K562 (cell line): Measurements from ENCODE around the gene ZNRF1. TPM values are rescaled to one million over a fixed set of nuclear protein-coding genes. Genes with fewer than 3 reads are reported as not detected.

Source experiments
- CAMTA2 ChIP-seq: fragments of 250-450 bp; sonication (Bioruptor Pico); conservative IDR thresholded peaks from 2 replicates; pipeline ENCODE4 v1.5.1; 2022
- ELK1 ChIP-seq: sonication (generic); formaldehyde crosslinking; IDR thresholded peaks from 2 replicates; pipeline ENCODE4 v1.8.1; 2022; ENCODE audit warnings: missing genetic modification reagents
- ERF ChIP-seq: fragments of 450-650 bp; formaldehyde crosslinking; IDR thresholded peaks from 2 replicates; pipeline ENCODE4 v1.4.0; 2020; ENCODE audit warnings: mild to moderate bottlenecking, mixed read lengths
- ETV5 ChIP-seq: sonication (generic); formaldehyde crosslinking; IDR thresholded peaks from 2 replicates; pipeline ENCODE4 v1.4.0; 2020; ENCODE audit warnings: low read depth, mild to moderate bottlenecking, missing genetic modification reagents
- LARP7 ChIP-seq: fragments of 450-650 bp; IDR thresholded peaks from 2 replicates; pipeline ENCODE4 v1.6.1; 2016
- LCOR ChIP-seq: sonication (generic); formaldehyde crosslinking; IDR thresholded peaks from 2 replicates; pipeline ENCODE4 v1.8.0; 2022; ENCODE audit warnings: mild to moderate bottlenecking, missing genetic modification reagents
- MEIS2 ChIP-seq: fragments of 450-650 bp; IDR thresholded peaks from 2 replicates; pipeline ENCODE4 v1.6.1; 2014; ENCODE audit warnings: mild to moderate bottlenecking; ENCODE audit not compliant: partially characterized antibody
- POLR2AphosphoS2 ChIP-seq: IDR thresholded peaks from 2 replicates; pipeline ENCODE4 v1.6.1; 2012; ENCODE audit warnings: low read length, improper control_type of control experiment
- RBM22 ChIP-seq: fragments of 200-400 bp; formaldehyde crosslinking; IDR thresholded peaks from 2 replicates; pipeline ENCODE4 v1.6.1; 2018; ENCODE audit warnings: low read length, low read depth; ENCODE audit not compliant: poor library complexity, severe bottlenecking
- SMC3 ChIP-seq: conservative IDR thresholded peaks from 2 replicates; pipeline ENCODE4 v1.6.1; 2011; ENCODE audit warnings: low read depth, low read length, improper control_type of control experiment; ENCODE audit not compliant: insufficient read depth
- STAG1 ChIP-seq: sonication (generic); formaldehyde crosslinking; IDR thresholded peaks from 2 replicates; pipeline ENCODE4 v1.5.0; 2020; ENCODE audit warnings: missing genetic modification reagents, borderline replicate concordance
- YY1 ChIP-seq, 3 experiments: IDR thresholded peaks; 2 replicates each; pipeline ENCODE4 v1.6.1; 2011; ENCODE audit warnings: low read length in 2 of 3, mild to moderate bottlenecking in 2 of 3, moderate library complexity in 2 of 3, borderline replicate concordance in 1 of 3, control low read depth in 1 of 3, low read depth in 1 of 3; ENCODE audit not compliant: insufficient read depth in 3 of 3, insufficient replicate concordance in 2 of 3, control insufficient read depth in 1 of 3, insufficient read length in 1 of 3; ENCODE audit errors: extremely low read depth in 1 of 3
- ZNF76 ChIP-seq: fragments of 250-450 bp; sonication (Bioruptor Pico); IDR thresholded peaks from 2 replicates; pipeline ENCODE4 v1.4.0; 2020; ENCODE audit warnings: mild to moderate bottlenecking, moderate library complexity, borderline replicate concordance
- ZNF766 ChIP-seq: fragments of 200-800 bp; sonication (Bioruptor generic); conservative IDR thresholded peaks from 2 replicates; pipeline ENCODE4 v1.6.1; 2016; ENCODE audit warnings: missing genetic modification characterization, missing compliant biosample characterization
- polyA plus RNA-seq, 8 experiments: library from polyadenylated mRNA; depleted of rRNA in 4 of 8; stranded (reverse) in 5 of 8; unstranded in 3 of 8; fragments of >200 nt; fragmentation: Nextera tagmentation in 2 of 8; fragmentation: Illumina TruSeq in 1 of 8; extraction: Ambion mirVana in 2 of 8; extraction: Trizol in 1 of 8; gene quantifications; 2 replicates each; pipeline versions ENCODE4 v1.2.1 to v1.2.3, GENCODE V29; 2011 to 2014; ENCODE audit warnings: inconsistent platforms in 1 of 8, missing spikeins in 1 of 8
- total RNA-seq, 7 experiments: library from RNA; depleted of rRNA in 6 of 7; stranded (reverse); fragments of >200 nt in 6 of 7; fragmentation: Illumina TruSeq in 2 of 7; extraction: Trizol in 2 of 7; gene quantifications; 2 replicates each; pipeline versions ENCODE4 v1.2.1 to v1.2.3, GENCODE V29; 2011 to 2021; ENCODE audit warnings: low replicate concordance in 1 of 7
- TF ChIP-seq, protein P1 (sequence below): fragments of 450-650 bp; IDR thresholded peaks from one replicate; pipeline ENCODE4 v1.6.1; 2018; ENCODE audit warnings: mild to moderate bottlenecking, moderate library complexity; ENCODE audit not compliant: partially characterized antibody
- TF ChIP-seq, protein P2 (sequence below): sonication (generic); IDR thresholded peaks from 2 replicates; pipeline ENCODE4 v1.6.1; 2016
- TF ChIP-seq, protein P3 (sequence below): sonication (generic); formaldehyde crosslinking; IDR thresholded peaks from 2 replicates; pipeline ENCODE4 v1.8.0; 2023; ENCODE audit warnings: missing genetic modification reagents, mild to moderate bottlenecking, borderline replicate concordance

Gene ZNRF1
- total and polyA plus RNA-seq, 9 of the 15 experiments (the other 6 are each of a cell fraction or from before 2014, with no cell fraction given) = 9.5 to 37.7 (median 20.0) TPM

DNA sequence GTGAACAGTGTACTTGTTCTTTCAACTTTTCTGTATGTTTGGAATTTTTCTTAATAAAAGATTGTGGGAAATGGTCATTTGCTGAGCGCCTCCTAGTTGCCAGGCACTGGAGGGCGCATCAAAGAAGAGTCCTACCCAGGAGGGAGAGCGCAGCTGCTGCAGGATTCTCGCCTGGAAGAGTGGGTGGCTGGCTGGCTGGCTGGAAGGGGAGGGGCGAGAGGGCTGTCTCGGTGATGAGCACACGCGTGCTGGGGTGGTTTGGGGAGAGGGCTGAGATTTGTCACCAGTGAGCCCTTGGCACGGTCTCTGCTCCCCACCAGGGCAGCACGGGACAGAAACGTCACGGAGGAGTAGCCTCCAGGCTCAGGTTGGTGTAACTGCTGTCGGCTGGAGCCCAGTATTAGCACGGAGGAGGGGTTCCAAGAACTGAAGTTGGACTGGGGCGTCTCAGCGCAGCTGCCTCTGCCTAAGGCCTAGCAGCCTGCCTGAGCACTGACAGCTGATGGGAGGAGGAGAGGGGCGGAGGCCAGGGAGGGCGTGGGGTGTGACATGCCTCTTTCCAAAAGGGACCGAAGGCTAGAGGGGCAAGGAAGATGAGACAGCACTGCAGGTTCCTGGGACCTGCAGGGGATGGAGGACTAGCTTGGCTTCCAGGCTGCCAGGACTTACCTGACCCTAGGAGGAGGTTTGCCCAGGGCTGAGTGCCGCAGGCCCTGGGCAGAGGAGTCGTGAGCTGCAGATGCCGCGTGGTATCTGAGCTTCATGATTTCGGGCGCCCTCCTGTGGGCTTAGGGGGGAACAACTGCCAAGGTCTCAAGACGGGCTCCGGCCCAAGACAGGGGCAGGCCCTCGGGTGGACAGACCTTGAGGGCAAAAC is 112.1 kb downstream of the ZNRF1 start (continued):
- peak; percentile 26; the same call in 1 of the 2 replicates for TF ChIP-seq ETV5 (CRISPR knock-in tag)
- peak; percentile 24; the same call in 1 of the 2 replicates for TF ChIP-seq ERF
- TF ChIP-seq, protein P1, sequence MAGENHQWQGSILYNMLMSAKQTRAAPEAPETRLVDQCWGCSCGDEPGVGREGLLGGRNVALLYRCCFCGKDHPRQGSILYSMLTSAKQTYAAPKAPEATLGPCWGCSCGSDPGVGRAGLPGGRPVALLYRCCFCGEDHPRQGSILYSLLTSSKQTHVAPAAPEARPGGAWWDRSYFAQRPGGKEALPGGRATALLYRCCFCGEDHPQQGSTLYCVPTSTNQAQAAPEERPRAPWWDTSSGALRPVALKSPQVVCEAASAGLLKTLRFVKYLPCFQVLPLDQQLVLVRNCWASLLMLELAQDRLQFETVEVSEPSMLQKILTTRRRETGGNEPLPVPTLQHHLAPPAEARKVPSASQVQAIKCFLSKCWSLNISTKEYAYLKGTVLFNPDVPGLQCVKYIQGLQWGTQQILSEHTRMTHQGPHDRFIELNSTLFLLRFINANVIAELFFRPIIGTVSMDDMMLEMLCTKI = no peak
- peak; percentile 82 for TF ChIP-seq MEIS2
- 0 out of 2 replicates have a peak, but pooled peaks have one; percentile 40 for TF ChIP-seq POLR2AphosphoS2
- 0 out of 2 replicates have a peak, but pooled peaks have one; percentile 29 for TF ChIP-seq CAMTA2 (CRISPR knock-in tag)
- 0 out of 2 replicates have a peak, but pooled peaks have one; percentile 44 for TF ChIP-seq LARP7
- TF ChIP-seq YY1 (IDR thresholded peaks at IDR 0.05; ENCODE audit: borderline replicate concordance in 1 of 3, control insufficient read depth in 1 of 3, extremely low read depth in 1 of 3, insufficient read depth in 3 of 3, insufficient read length in 1 of 3, insufficient replicate concordance in 2 of 3, low read depth in 1 of 3, low read length in 2 of 3) = peak in 1 of 3 experiments; percentile 27
- TF ChIP-seq RBM22 = no peak
- TF ChIP-seq SMC3 = peak; percentile 93
- TF ChIP-seq ZNF76 (CRISPR knock-in tag) = no peak
- TF ChIP-seq LCOR (CRISPR knock-in tag) = peak; percentile 88; the same call in 1 of the 2 replicates
- TF ChIP-seq, protein P2, sequence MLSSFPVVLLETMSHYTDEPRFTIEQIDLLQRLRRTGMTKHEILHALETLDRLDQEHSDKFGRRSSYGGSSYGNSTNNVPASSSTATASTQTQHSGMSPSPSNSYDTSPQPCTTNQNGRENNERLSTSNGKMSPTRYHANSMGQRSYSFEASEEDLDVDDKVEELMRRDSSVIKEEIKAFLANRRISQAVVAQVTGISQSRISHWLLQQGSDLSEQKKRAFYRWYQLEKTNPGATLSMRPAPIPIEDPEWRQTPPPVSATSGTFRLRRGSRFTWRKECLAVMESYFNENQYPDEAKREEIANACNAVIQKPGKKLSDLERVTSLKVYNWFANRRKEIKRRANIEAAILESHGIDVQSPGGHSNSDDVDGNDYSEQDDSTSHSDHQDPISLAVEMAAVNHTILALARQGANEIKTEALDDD = no peak
- peak; percentile 84; the same call in 1 of the 2 replicates for TF ChIP-seq STAG1 (CRISPR knock-in tag)
- TF ChIP-seq ELK1 (CRISPR knock-in tag) = no peak
- TF ChIP-seq, protein P3, sequence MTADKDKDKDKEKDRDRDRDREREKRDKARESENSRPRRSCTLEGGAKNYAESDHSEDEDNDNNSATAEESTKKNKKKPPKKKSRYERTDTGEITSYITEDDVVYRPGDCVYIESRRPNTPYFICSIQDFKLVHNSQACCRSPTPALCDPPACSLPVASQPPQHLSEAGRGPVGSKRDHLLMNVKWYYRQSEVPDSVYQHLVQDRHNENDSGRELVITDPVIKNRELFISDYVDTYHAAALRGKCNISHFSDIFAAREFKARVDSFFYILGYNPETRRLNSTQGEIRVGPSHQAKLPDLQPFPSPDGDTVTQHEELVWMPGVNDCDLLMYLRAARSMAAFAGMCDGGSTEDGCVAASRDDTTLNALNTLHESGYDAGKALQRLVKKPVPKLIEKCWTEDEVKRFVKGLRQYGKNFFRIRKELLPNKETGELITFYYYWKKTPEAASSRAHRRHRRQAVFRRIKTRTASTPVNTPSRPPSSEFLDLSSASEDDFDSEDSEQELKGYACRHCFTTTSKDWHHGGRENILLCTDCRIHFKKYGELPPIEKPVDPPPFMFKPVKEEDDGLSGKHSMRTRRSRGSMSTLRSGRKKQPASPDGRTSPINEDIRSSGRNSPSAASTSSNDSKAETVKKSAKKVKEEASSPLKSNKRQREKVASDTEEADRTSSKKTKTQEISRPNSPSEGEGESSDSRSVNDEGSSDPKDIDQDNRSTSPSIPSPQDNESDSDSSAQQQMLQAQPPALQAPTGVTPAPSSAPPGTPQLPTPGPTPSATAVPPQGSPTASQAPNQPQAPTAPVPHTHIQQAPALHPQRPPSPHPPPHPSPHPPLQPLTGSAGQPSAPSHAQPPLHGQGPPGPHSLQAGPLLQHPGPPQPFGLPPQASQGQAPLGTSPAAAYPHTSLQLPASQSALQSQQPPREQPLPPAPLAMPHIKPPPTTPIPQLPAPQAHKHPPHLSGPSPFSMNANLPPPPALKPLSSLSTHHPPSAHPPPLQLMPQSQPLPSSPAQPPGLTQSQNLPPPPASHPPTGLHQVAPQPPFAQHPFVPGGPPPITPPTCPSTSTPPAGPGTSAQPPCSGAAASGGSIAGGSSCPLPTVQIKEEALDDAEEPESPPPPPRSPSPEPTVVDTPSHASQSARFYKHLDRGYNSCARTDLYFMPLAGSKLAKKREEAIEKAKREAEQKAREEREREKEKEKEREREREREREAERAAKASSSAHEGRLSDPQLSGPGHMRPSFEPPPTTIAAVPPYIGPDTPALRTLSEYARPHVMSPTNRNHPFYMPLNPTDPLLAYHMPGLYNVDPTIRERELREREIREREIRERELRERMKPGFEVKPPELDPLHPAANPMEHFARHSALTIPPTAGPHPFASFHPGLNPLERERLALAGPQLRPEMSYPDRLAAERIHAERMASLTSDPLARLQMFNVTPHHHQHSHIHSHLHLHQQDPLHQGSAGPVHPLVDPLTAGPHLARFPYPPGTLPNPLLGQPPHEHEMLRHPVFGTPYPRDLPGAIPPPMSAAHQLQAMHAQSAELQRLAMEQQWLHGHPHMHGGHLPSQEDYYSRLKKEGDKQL (CRISPR knock-in tag) = no peak
- no peak for TF ChIP-seq ZNF766 (CRISPR knock-in tag)
